Gastrocnemius medialis (tissue), 4 donors: ENCODE measurements around the gene LTB.

Experiments
- CTCF ChIP-seq, 5 experiments: fragments of 450-650 bp in 3 of 5; fragments of 200-600 bp in 2 of 5; sonication (generic) in 2 of 5; IDR thresholded peaks in 4 of 5; conservative IDR thresholded peaks in 1 of 5; 1 replicate in 4 of 5; 2 replicates in 1 of 5; pipeline ENCODE4 v1.5.1; 2016 to 2019; ENCODE audit warnings: antibody characterized with exemption in 5 of 5, mild to moderate bottlenecking in 3 of 5, moderate library complexity in 3 of 5
- POLR2A ChIP-seq, 2 donors: fragments of 450-650 bp; IDR thresholded peaks; one replicate each; pipeline ENCODE4 v1.6.1; 2017; ENCODE audit warnings: antibody characterized with exemption in 2 of 2, mild to moderate bottlenecking in 2 of 2, moderate library complexity in 2 of 2

DNA sequence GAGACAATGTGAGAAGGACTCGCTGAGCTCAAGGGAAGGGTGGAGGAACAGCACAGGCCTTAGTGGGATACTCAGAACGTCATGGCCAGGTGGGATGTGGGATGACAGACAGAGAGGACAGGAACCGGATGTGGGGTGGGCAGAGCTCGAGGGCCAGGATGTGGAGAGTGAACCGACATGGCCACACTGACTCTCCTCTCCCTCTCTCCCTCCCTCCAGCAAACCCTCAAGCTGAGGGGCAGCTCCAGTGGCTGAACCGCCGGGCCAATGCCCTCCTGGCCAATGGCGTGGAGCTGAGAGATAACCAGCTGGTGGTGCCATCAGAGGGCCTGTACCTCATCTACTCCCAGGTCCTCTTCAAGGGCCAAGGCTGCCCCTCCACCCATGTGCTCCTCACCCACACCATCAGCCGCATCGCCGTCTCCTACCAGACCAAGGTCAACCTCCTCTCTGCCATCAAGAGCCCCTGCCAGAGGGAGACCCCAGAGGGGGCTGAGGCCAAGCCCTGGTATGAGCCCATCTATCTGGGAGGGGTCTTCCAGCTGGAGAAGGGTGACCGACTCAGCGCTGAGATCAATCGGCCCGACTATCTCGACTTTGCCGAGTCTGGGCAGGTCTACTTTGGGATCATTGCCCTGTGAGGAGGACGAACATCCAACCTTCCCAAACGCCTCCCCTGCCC is 5.2 kb downstream of the LTB start:
- TF ChIP-seq CTCF (IDR thresholded peaks at IDR 0.05 in 4 of 5, conservative IDR thresholded peaks at IDR 0.05 in 1 of 5): no peak
- no peak for TF ChIP-seq POLR2A (IDR thresholded peaks at IDR 0.05)
